GM21381 (cell line): ENCODE measurements around the gene FCER2.

Source experiments
- ATAC-seq: cut with Tn5 transposase; IDR thresholded peaks from one replicate; pipeline ENCODE4 v1.9.1; 2021; ENCODE audit warnings: mild to moderate bottlenecking, moderate library complexity; ENCODE audit not compliant: unreplicated experiment

The FCER2 gene

GRCh38 chr19:7734220-7735203 is 32.6 kb upstream of the FCER2 start:
- no peak for ATAC-seq

GRCh38 chr19:7733376-7733775 is 31.4 kb upstream of the FCER2 start:
- ATAC-seq: no peak

GRCh38 chr19:7732045-7732444 is 30.1 kb upstream of the FCER2 start, which contains the start of gene CLEC4G:
Gene CLEC4G (minus strand): TSS chr19:7732110. CDS start chr19:7732102, 8 bp downstream.
- no peak for ATAC-seq

- ATAC-seq: no peak
Observed at GRCh38 chr19:7731615-7732014, 29.7 kb upstream of the FCER2 start.

GRCh38 chr19:7731218-7731595 is 29.3 kb upstream of the FCER2 start:
- no peak for ATAC-seq

- no peak for ATAC-seq
Observed at GRCh38 chr19:7730286-7731217, 28.6 kb upstream of the FCER2 start.

GRCh38 chr19:7729831-7730285 is 27.9 kb upstream of the FCER2 start:
- no peak for ATAC-seq

- no peak for ATAC-seq
Observed at GRCh38 chr19:7729211-7729610, 27.3 kb upstream of the FCER2 start.

GRCh38 chr19:7725791-7726190 is 23.9 kb upstream of the FCER2 start:
- ATAC-seq: no peak

GRCh38 chr19:7722231-7722651 is 20.3 kb upstream of the FCER2 start:
- ATAC-seq: no peak

GRCh38 chr19:7720351-7720750 is 18.4 kb upstream of the FCER2 start:
- ATAC-seq: no peak

GRCh38 chr19:7718668-7719067 is 16.7 kb upstream of the FCER2 start:
- ATAC-seq: no peak

- no peak for ATAC-seq
Observed at GRCh38 chr19:7716762-7717161, 14.8 kb upstream of the FCER2 start.

- ATAC-seq: no peak
Observed at GRCh38 chr19:7715671-7716070, 13.7 kb upstream of the FCER2 start.

GRCh38 chr19:7710616-7711015 is 8.7 kb upstream of the FCER2 start:
- ATAC-seq: no peak

GRCh38 chr19:7709932-7710460 is 8.1 kb upstream of the FCER2 start:
- no peak for ATAC-seq

- no peak for ATAC-seq
Observed at GRCh38 chr19:7706955-7707456, 5.1 kb upstream of the FCER2 start.

GRCh38 chr19:7706188-7706954 is 4.4 kb upstream of the FCER2 start:
- no peak for ATAC-seq

- ATAC-seq: peak; percentile 43
Observed at GRCh38 chr19:7705387-7706187, 3.7 kb upstream of the FCER2 start.
